SK-N-SH (cell line): ENCODE data around the gene SPTBN1. TPM values are rescaled to one million over a fixed set of nuclear protein-coding genes. Genes with fewer than 3 reads are reported as not detected.

ENCODE experiments used
- CTCF ChIA-PET: fragments of 300-600, 350-600 bp; formaldehyde crosslinking; extraction: SDS; loops from one replicate; lab custom pipeline; 2021; lab: Yijun Ruan, JAX
- POLR2A ChIA-PET: fragments of 350-600 bp; sonication (Branson Sonifier 250); formaldehyde crosslinking; extraction: SDS; loops from one replicate; lab custom pipeline; 2020; ENCODE audit warnings: antibody characterized with exemption, inconsistent platforms; lab: Yijun Ruan, JAX
- DNase-seq: peaks from one replicate; pipeline ENCODE4 v3.0.0; 2012
- H2AFZ ChIP-seq: fragments of 200-600 bp; sonication (generic); 2 replicates; pipeline ENCODE4 v1.8.1; 2016; ENCODE audit warnings: antibody characterized with exemption, mild to moderate bottlenecking, low read depth
- H3F3A ChIP-seq: fragments of 200-600 bp; sonication (generic); replicated peaks from 2 replicates; pipeline ENCODE3; 2016; ENCODE audit warnings: antibody characterized with exemption, mild to moderate bottlenecking; ENCODE audit not compliant: insufficient read depth
- H3K27ac ChIP-seq, 2 experiments: fragments of 200-500 bp in 1 of 2; fragments of 200-600 bp in 1 of 2; sonication (Bioruptor generic) in 1 of 2; sonication (generic), shearing (Covaris generic) in 1 of 2; 2 replicates each; pipeline versions ENCODE4 v1.5.1 to v1.6.1; 2014 to 2016; ENCODE audit warnings: low read depth in 2 of 2, inconsistent platforms in 1 of 2, low read length in 1 of 2, mild to moderate bottlenecking in 1 of 2, mixed read lengths in 1 of 2
- H3K27me3 ChIP-seq: fragments of 200-600 bp; sonication (generic), shearing (Covaris generic); 2 replicates; pipeline ENCODE4 v1.6.1; 2016; ENCODE audit warnings: mixed run types; ENCODE audit not compliant: insufficient read depth
- H3K36me3 ChIP-seq, 2 experiments: fragments of 200-500 bp in 1 of 2; fragments of 200-600 bp in 1 of 2; sonication (Bioruptor generic) in 1 of 2; sonication (generic) in 1 of 2; replicated peaks in 1 of 2; 2 replicates each; pipeline versions ENCODE3 to v1.5.1; 2014 to 2016; ENCODE audit warnings: low read length in 1 of 2, mild to moderate bottlenecking in 1 of 2; ENCODE audit not compliant: insufficient read depth in 2 of 2, control insufficient read depth in 1 of 2
- H3K4me1 ChIP-seq, 2 experiments: fragments of 200-500 bp in 1 of 2; fragments of 200-600 bp in 1 of 2; sonication (Bioruptor generic) in 1 of 2; sonication (generic), shearing (Covaris generic) in 1 of 2; 2 replicates each; pipeline versions ENCODE4 v1.5.1 to v1.6.1; 2014 to 2016; ENCODE audit warnings: low read depth in 1 of 2, low read length in 1 of 2, mixed run types in 1 of 2; ENCODE audit not compliant: insufficient read depth in 2 of 2, control insufficient read depth in 1 of 2
- H3K4me2 ChIP-seq: fragments of 200-600 bp; sonication (generic), shearing (Covaris generic); 2 replicates; pipeline ENCODE4 v1.6.1; 2017; ENCODE audit warnings: mixed run types
- H3K4me3 ChIP-seq, 2 experiments: fragments of 200-500 bp in 1 of 2; fragments of 200-600 bp in 1 of 2; sonication (Bioruptor generic) in 1 of 2; sonication (generic), shearing (Covaris generic) in 1 of 2; 2 replicates each; pipeline versions ENCODE4 v1.5.1 to v1.8.1; 2014 to 2016; ENCODE audit warnings: low read depth in 2 of 2, inconsistent platforms in 1 of 2, low read length in 1 of 2, mild to moderate bottlenecking in 1 of 2, mixed read lengths in 1 of 2, moderate library complexity in 1 of 2
- H3K79me2 ChIP-seq: fragments of 200-600 bp; sonication (generic); 2 replicates; pipeline ENCODE4 v1.8.1; 2017; ENCODE audit warnings: mild to moderate bottlenecking; ENCODE audit not compliant: insufficient read depth
- H3K9ac ChIP-seq: fragments of 200-600 bp; sonication (generic); 2 replicates; pipeline ENCODE4 v1.6.1; 2017; ENCODE audit warnings: mixed run types
- H3K9me2 ChIP-seq: fragments of 200-600 bp; sonication (generic); 2 replicates; pipeline ENCODE4 v1.6.1; 2017; ENCODE audit warnings: mixed run types
- H3K9me3 ChIP-seq: fragments of 200-600 bp; sonication (generic); 2 replicates; pipeline ENCODE4 v1.6.1; 2017; ENCODE audit warnings: mixed run types, mild to moderate bottlenecking, moderate library complexity
- H4K20me1 ChIP-seq: fragments of 200-600 bp; sonication (generic); 2 replicates; pipeline ENCODE4 v1.6.1; 2017; ENCODE audit warnings: mild to moderate bottlenecking, mixed run types; ENCODE audit not compliant: insufficient read depth
- CHD2 ChIP-seq: fragments of 150-350 bp; IDR thresholded peaks from 2 replicates; pipeline ENCODE4 v1.6.1; 2018; ENCODE audit warnings: low read length; ENCODE audit not compliant: partially characterized antibody
- CTCF ChIP-seq: fragments of 200-600 bp; sonication (generic); IDR thresholded peaks from 2 replicates; pipeline ENCODE4 v1.6.1; 2017; ENCODE audit warnings: antibody characterized with exemption, mild to moderate bottlenecking, moderate library complexity
- ELF1 ChIP-seq: IDR thresholded peaks from 2 replicates; pipeline ENCODE4 v1.4.0; 2012
- EP300 ChIP-seq, 2 experiments: IDR thresholded peaks; 2 replicates each; pipeline versions ENCODE4 v1.4.0 to v1.6.1; 2012; ENCODE audit warnings: borderline replicate concordance in 1 of 2, low read depth in 1 of 2, low read length in 1 of 2
- FOSL2 ChIP-seq: IDR thresholded peaks from 2 replicates; pipeline ENCODE4 v1.4.0; 2012; ENCODE audit warnings: low read depth, mild to moderate bottlenecking, moderate library complexity, borderline replicate concordance
- FOXM1 ChIP-seq: IDR thresholded peaks from 2 replicates; pipeline ENCODE4 v1.4.0; 2012; ENCODE audit warnings: low read depth, mild to moderate bottlenecking
- GABPA ChIP-seq: IDR thresholded peaks from 2 replicates; pipeline ENCODE4 v1.4.0; 2012; ENCODE audit warnings: low read depth, mild to moderate bottlenecking
- GATA2 ChIP-seq: sonication (generic); formaldehyde crosslinking; IDR thresholded peaks from 2 replicates; pipeline ENCODE4 v1.5.0; 2020; ENCODE audit warnings: mild to moderate bottlenecking, missing genetic modification reagents
- IRF3 ChIP-seq: fragments of 150-350 bp; IDR thresholded peaks from 2 replicates; pipeline ENCODE4 v1.6.1; 2016; ENCODE audit warnings: mild to moderate bottlenecking, low read depth, low read length
- JUND ChIP-seq: IDR thresholded peaks from 2 replicates; pipeline ENCODE4 v1.4.0; 2012
- NFIC ChIP-seq: IDR thresholded peaks from 2 replicates; pipeline ENCODE4 v1.4.0; 2012; ENCODE audit warnings: borderline replicate concordance
- RAD21 ChIP-seq: IDR thresholded peaks from 2 replicates; pipeline ENCODE4 v1.6.1; 2012; ENCODE audit warnings: mild to moderate bottlenecking, low read length
- REST ChIP-seq: IDR thresholded peaks from 2 replicates; pipeline ENCODE4 v1.6.1; 2012; ENCODE audit warnings: mild to moderate bottlenecking, low read depth, low read length, moderate library complexity
- RFX5 ChIP-seq: IDR thresholded peaks from 2 replicates; pipeline ENCODE4 v1.6.1; 2012; ENCODE audit warnings: mild to moderate bottlenecking, improper control_type of control experiment, low read length
- RXRA ChIP-seq: IDR thresholded peaks from 2 replicates; pipeline ENCODE4 v1.4.0; 2012; ENCODE audit warnings: low read depth, mild to moderate bottlenecking, borderline replicate concordance
- SMC3 ChIP-seq: IDR thresholded peaks from 2 replicates; pipeline ENCODE4 v1.6.1; 2012; ENCODE audit warnings: low read depth, low read length, improper control_type of control experiment
- TAF1 ChIP-seq: IDR thresholded peaks from 2 replicates; pipeline ENCODE4 v1.6.1; 2012; ENCODE audit warnings: low read depth, mild to moderate bottlenecking, low read length, moderate library complexity, borderline replicate concordance
- TCF12 ChIP-seq: IDR thresholded peaks from 2 replicates; pipeline ENCODE4 v1.4.0; 2012
- USF1 ChIP-seq: IDR thresholded peaks from 2 replicates; pipeline ENCODE4 v1.4.0; 2012; ENCODE audit warnings: low read depth, borderline replicate concordance
- WGBS: methylation state at CpG from one replicate; pipeline ENCODE4 v1.1.6; 2017; ENCODE audit warnings: low lambda C conversion rate; 5-methylcytosine and 5-hydroxymethylcytosine counted together
- polyA plus RNA-seq, 3 experiments: library from polyadenylated mRNA; depleted of rRNA; stranded (reverse); fragments of >200 nt; gene quantifications; 2 replicates each; pipeline ENCODE4 v1.2.3, GENCODE V29; 2012

Gene SPTBN1
- polyA plus RNA-seq, 1 of the 3 experiments (the other 2 are of a cell fraction) = 29.1 TPM

- no peaks in the 10 kb centered on the region for H4K20me1 ChIP-seq
- H3K4me3 ChIP-seq = no peak overlapping the region
- no peak overlapping the region for H3K9ac ChIP-seq
- WGBS = 73% methylated on average over 13 of the region's 13 CpGs
- TF ChIP-seq REST (no peak), GATA2 (CRISPR knock-in tag) (no peak), USF1 (peak; percentile 32; the same call in 1 of the 2 replicates)
- ChIA-PET POLR2A (no interaction called here), CTCF (no interaction called here)
- H3K4me1 ChIP-seq = no peaks in the 10 kb centered on the region
- H3K9me3 ChIP-seq = no peaks in the 10 kb centered on the region
- no peaks in the 10 kb centered on the region for H3K27me3 ChIP-seq
- H3K4me2 ChIP-seq = no peak overlapping the region
- no peak for DNase-seq
- no peaks in the 10 kb centered on the region for H3F3A ChIP-seq
- no peak overlapping the region for H3K27ac ChIP-seq
- no peaks in the 10 kb centered on the region for H3K36me3 ChIP-seq
- H2AFZ ChIP-seq = no peak overlapping the region
- H3K9me2 ChIP-seq = no peaks in the 10 kb centered on the region
- no peaks in the 10 kb centered on the region for H3K79me2 ChIP-seq
Observed at GRCh38 chr2:54429811-54430551, 26.1 kb upstream of the SPTBN1 start.

GRCh38 chr2:54430649-54431048 lies 25.5 kb upstream of the SPTBN1 start:
- CTCF ChIA-PET = no interaction called here
- Histone ChIP-seq H3K27me3 (no peaks in the 10 kb centered on the region), H3K79me2 (no peaks in the 10 kb centered on the region), H3K36me3 (no peaks in the 10 kb centered on the region), H2AFZ (no peak overlapping the region), H3F3A (no peaks in the 10 kb centered on the region), H3K27ac (no peak overlapping the region), H3K4me2 (no peak overlapping the region), H3K9ac (no peak overlapping the region), H3K9me2 (no peaks in the 10 kb centered on the region), H3K4me3 (no peak overlapping the region), H4K20me1 (no peaks in the 10 kb centered on the region), H3K9me3 (no peaks in the 10 kb centered on the region), H3K4me1 (peaks cover 0 to under 1% of the 10 kb centered on the region in 2 experiments; a peak in 1 of 4 replicates)
- TF ChIP-seq FOSL2 (no peak), TAF1 (no peak), CTCF (no peak), EP300 (IDR thresholded peaks at IDR 0.05; ENCODE audit: borderline replicate concordance in 1 of 2, low read depth in 1 of 2, low read length in 1 of 2) (no peak), RAD21 (no peak), NFIC (no peak), RXRA (no peak), ELF1 (no peak), IRF3 (no peak), CHD2 (no peak), FOXM1 (no peak), GABPA (no peak), SMC3 (no peak), JUND (no peak), TCF12 (no peak), RFX5 (no peak)
- DNase-seq = no peak
- POLR2A ChIA-PET = no interaction called here
- WGBS = 74% methylated on average over 5 of the region's 5 CpGs
